ENCODE measurements around the gene MYO6.

DNA sequence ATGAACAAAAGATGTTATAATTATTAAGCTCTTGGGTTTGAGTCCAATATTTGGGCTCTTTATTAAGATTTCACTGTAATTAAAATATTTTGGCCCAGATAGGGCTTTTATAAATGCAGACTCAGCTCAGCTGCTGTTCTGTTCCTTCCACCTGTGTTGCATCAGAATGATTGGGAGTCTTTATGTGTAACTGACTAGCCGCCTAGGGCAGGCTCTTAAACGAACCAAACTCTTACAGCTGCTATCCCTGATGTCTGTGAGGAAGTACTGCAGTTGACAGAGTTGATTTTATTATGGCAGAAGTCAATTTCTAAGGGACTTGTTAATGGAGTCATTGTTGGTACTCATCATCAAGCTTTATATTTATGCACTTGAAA, 144.7 kb downstream of the MYO6 start:
- TF ChIP-seq, protein P1, sequence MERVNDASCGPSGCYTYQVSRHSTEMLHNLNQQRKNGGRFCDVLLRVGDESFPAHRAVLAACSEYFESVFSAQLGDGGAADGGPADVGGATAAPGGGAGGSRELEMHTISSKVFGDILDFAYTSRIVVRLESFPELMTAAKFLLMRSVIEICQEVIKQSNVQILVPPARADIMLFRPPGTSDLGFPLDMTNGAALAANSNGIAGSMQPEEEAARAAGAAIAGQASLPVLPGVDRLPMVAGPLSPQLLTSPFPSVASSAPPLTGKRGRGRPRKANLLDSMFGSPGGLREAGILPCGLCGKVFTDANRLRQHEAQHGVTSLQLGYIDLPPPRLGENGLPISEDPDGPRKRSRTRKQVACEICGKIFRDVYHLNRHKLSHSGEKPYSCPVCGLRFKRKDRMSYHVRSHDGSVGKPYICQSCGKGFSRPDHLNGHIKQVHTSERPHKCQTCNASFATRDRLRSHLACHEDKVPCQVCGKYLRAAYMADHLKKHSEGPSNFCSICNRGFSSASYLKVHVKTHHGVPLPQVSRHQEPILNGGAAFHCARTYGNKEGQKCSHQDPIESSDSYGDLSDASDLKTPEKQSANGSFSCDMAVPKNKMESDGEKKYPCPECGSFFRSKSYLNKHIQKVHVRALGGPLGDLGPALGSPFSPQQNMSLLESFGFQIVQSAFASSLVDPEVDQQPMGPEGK (tag by site-specific recombination; IDR thresholded peaks at IDR 0.05) = no peak
- TF ChIP-seq, protein P2, sequence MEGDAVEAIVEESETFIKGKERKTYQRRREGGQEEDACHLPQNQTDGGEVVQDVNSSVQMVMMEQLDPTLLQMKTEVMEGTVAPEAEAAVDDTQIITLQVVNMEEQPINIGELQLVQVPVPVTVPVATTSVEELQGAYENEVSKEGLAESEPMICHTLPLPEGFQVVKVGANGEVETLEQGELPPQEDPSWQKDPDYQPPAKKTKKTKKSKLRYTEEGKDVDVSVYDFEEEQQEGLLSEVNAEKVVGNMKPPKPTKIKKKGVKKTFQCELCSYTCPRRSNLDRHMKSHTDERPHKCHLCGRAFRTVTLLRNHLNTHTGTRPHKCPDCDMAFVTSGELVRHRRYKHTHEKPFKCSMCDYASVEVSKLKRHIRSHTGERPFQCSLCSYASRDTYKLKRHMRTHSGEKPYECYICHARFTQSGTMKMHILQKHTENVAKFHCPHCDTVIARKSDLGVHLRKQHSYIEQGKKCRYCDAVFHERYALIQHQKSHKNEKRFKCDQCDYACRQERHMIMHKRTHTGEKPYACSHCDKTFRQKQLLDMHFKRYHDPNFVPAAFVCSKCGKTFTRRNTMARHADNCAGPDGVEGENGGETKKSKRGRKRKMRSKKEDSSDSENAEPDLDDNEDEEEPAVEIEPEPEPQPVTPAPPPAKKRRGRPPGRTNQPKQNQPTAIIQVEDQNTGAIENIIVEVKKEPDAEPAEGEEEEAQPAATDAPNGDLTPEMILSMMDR (tag by site-specific recombination; IDR thresholded peaks at IDR 0.05) = no peak
- TF ChIP-seq ZNF514 (tag by site-specific recombination; IDR thresholded peaks at IDR 0.05) (no peak), ZNF155 (tag by site-specific recombination; IDR thresholded peaks at IDR 0.05) (no peak), SP2 (tag by site-specific recombination; IDR thresholded peaks at IDR 0.05) (no peak), BCL11B (tag by site-specific recombination; IDR thresholded peaks at IDR 0.05; ENCODE audit: low read depth) (no peak), ZBTB1 (tag by site-specific recombination; IDR thresholded peaks at IDR 0.05) (no peak), ZNF416 (tag by site-specific recombination; IDR thresholded peaks at IDR 0.05) (no peak), ZNF585B (tag by site-specific recombination; IDR thresholded peaks at IDR 0.05) (no peak), ZNF266 (tag by site-specific recombination; IDR thresholded peaks at IDR 0.05; ENCODE audit: low read depth) (no peak)
- TF ChIP-seq, protein P3, sequence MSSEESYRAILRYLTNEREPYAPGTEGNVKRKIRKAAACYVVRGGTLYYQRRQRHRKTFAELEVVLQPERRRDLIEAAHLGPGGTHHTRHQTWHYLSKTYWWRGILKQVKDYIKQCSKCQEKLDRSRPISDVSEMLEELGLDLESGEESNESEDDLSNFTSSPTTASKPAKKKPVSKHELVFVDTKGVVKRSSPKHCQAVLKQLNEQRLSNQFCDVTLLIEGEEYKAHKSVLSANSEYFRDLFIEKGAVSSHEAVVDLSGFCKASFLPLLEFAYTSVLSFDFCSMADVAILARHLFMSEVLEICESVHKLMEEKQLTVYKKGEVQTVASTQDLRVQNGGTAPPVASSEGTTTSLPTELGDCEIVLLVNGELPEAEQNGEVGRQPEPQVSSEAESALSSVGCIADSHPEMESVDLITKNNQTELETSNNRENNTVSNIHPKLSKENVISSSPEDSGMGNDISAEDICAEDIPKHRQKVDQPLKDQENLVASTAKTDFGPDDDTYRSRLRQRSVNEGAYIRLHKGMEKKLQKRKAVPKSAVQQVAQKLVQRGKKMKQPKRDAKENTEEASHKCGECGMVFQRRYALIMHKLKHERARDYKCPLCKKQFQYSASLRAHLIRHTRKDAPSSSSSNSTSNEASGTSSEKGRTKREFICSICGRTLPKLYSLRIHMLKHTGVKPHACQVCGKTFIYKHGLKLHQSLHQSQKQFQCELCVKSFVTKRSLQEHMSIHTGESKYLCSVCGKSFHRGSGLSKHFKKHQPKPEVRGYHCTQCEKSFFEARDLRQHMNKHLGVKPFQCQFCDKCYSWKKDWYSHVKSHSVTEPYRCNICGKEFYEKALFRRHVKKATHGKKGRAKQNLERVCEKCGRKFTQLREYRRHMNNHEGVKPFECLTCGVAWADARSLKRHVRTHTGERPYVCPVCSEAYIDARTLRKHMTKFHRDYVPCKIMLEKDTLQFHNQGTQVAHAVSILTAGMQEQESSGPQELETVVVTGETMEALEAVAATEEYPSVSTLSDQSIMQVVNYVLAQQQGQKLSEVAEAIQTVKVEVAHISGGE (tag by site-specific recombination; conservative IDR thresholded peaks at IDR 0.05; ENCODE audit: low read depth) = no peak
